GM21786 (cell line): ENCODE results near the gene PRICKLE1.

ENCODE experiments used
- ATAC-seq: cut with Tn5 transposase; IDR thresholded peaks from one replicate; pipeline ENCODE4 v1.9.1; 2021; ENCODE audit not compliant: unreplicated experiment

Gene PRICKLE1

DNA sequence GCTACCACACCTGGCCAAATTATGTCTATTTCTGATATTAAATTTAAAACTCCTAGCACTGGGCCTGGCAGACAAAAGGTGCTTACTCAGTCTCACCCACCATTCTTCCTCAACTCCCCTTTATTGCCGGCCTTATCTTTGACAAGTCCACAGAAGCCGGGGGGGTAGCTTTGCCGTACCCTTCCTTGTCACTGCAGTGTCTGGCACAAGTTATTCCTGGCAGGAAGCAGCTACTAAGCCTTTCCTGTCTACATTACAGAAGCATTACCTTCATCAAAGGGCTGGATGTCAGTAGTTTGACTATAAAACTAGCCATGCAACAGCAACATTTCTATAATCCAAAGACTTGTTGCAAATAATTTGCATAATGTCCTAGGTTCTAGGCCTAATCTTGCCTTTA lies 127.1 kb downstream of the PRICKLE1 start:
- ATAC-seq, result no peak

DNA sequence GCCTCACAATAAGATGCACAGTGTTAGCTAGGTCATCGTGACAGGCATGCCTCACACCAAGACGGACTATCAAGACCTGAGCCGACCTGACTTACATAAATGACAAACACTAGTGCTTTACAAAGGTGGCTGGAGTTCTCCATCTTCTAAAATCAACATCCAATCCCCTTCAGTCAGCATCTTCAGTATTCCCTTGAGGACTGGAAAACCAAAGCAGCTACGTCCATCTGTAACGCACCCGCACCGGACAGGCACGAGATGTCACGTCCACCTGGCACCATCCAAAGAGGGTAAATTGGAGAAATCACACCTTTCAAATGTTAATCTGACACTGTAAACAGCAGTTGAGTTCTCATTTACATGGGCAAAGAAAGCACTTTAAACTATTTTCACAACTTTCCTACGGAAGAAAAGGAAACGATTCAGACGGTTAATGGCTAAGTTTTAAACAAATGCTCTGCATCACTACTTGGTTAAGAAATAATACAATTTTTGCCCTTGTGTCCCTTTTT lies 130.2 kb downstream of the PRICKLE1 start:
- ATAC-seq, result no peak

DNA sequence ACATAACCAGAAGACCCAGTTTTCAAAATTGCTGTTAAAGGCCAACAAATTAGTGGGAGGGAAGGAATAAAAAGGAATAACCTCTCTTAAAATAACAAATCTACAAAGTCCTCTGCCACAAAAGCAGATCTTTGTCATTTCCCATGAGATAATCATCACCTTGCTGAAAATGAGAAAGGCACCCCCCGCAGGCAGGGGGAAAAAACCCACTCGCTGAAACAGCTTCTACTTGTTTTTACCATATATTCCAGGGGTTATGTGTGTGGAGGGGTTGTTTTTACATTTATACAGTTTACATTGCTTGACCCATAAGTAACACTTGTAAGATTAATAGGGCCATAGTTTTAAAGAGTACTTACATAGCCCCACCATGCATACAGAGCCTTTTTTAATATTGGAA lies 131.0 kb downstream of the PRICKLE1 start:
- ATAC-seq, result no peak

DNA sequence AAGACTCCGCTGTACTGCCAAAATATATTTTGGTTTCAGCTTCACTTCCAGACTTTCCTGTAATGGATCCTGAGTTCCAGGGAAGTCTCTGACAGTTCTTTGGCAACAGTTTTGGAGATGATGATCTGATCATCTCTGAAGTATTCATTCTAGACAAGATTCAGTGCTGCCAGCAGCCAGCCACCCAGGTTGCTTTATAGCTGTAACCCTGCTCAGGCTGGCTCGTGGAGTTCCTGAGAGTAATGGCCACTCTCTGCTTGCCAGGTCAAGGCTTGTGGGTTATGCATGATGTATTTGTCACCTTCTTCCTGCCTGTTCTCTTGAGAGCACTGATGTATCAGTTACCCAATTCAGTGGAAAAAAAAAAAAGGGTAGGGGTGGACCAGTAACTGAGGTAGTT lies 139.3 kb downstream of the PRICKLE1 start:
- peak; percentile 51 for ATAC-seq

DNA sequence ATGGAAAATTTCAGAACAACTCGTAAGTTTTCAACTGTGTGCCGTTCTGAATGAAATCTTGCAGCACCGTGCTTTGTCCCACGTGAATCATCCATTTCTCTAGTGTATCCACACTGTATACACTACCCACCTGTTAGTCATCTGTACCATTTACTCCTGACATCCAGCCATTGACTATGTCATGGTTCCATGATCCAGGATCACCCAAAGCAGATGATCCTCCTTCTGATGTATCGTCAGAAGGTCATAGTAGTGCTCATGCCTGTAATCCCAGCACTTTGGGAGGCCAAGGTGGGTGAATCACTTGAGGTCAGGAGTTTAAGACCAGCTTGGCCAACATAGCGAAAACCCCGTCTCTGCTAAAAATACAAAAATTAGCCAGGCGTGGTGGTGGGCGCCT lies 140.7 kb downstream of the PRICKLE1 start:
- ATAC-seq, result no peak

DNA sequence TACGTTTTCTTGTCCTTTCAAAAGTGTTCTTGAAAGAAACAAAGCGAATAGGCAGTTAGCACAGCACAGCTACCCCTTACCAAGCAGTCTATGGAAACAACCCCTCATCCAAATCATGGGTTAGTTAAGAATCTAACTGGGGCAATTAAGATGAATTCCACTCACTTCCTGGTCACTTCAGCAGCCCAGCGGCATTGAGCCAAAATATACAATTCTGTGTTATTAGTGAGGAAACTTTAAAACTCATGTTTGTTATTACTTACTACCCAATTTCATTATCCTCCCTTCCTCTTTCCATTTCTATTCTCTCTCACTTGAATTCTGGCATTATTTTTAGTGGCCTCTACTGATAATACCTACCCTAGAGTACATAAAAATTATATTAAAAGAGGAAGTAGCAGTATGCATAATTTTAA lies 142.2 kb downstream of the PRICKLE1 start:
- ATAC-seq, result no peak

DNA sequence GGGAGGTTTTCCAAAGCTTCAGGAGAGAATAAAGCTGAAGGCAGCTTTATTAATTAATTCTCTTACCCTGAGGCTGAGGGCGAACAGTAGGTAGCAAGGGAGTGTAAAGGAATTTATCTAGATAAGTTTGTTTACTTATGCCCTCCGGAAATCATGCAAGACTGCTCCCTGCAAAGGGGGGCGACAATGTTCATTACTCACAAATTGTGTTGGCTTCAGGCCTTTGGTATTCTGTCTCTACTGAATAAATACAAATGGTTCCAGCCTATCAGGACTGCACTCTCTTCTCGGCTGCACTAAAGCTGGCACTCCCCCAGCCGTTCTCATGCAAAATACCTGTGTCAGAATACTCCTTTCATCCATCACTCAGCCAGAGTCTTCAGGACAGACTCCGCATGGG lies 142.8 kb downstream of the PRICKLE1 start:
- ATAC-seq, result no peak

DNA sequence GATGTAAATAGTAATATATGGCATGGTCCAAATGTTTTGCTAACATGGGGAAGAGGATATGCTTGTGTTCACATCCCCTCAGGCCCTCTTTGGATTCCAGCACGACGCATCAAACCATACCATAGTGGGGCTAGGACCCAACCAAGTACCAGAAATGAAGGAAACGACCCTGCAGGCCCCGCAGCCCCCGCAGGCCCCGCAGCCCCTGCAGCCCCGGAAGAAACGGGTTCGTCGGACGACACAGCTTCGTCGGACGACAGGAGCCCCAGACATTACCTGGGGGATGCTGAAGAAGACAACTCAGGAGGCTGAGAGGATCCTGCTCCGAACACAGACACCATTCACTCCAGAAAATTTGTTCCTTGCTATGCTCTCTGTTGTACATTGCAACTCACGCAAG lies 143.7 kb downstream of the PRICKLE1 start:
- ATAC-seq, result no peak

DNA sequence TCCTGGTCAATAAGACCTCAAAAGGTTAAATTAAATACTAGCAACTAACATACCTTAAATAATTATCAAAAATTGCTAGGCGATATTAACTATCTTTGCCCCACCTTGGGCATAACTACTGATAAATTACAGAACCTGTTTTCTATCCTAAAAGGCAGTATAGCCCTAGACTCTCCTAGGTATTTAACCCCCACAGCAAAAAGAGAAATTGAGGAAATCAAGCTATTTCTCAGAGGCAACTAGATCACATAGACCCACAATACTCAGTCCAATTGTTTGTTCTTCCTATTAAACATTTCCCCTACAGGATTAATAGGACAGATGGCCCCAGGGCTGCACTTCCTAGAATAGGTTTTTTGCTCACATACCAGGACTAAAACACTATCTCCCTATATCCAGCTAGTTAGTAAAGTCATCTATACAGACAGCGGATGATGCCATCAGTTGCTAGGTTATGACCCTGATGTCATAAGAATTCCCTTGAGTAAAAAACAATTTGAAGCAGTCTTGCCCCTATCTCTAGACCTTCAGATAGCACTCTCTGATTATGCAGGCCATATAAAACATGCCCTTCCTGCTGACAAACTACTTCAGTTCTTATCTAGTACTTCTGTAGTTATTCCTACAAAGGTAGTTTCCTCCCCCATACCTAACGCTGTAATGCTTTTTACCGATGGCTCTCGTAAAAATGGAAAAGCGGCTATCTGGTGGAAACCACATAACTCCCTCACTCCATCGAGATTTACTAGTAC lies 145.2 kb downstream of the PRICKLE1 start:
- no peak for ATAC-seq

DNA sequence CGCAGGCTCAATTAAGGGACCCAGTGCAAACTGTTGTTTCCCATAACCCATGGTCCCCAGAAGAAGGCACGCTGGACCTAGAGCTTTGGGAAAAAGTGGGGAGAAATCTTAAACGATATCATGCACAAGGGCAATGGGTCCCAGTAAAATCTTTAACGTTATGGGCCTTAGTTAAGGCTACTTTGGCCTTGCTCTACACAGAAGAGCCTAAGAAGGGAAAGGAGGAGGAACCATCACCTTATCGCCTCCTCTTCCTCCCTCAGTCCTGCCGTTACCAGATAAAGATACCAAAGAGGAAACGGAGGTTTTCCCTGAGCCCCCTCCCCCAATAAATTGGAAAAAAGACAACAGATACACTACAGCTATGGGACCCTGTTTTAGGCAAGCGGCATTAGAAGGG lies 146.7 kb downstream of the PRICKLE1 start:
- no peak for ATAC-seq

DNA sequence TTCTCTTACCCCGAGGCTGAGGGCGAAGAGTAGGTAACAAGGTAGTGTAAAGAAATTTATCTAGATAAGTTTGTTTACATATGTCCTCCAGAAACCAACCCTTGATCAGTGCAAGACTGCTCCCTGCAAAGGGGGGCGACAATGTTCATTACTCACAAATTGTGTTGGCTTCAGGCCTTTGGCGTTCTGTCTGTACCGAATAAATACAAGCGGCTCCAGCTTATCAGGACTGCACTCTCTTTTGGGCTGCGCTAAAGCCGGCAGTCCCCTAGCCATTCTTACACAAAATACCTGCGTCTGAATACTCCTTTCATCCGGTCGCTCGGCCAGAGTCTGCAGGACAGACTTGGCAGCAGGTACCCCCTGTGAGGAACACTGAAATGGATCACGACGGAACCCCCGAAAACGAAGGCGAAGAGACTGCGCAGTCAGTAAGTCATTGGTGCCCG lies 147.2 kb downstream of the PRICKLE1 start:
- ATAC-seq, result no peak

DNA sequence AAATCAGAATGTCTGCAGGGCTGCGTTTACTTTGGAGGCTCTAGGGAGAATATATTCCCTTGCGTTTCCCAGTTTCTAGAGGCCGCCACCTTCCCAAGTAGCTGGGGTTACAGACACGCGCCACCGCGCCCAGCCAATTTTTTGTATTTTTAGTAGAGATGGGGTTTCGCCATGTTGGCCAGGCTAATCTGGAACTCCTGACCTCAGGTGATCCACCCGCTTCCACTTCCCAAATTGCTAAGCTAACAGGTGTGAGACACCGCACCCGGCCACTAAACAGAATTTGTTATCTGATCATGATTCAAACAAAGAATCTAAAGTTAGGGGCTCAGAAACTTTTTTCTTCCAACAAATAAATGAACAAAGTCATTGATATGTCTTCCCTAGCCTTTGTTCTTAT lies 148.9 kb downstream of the PRICKLE1 start:
- no peak for ATAC-seq

DNA sequence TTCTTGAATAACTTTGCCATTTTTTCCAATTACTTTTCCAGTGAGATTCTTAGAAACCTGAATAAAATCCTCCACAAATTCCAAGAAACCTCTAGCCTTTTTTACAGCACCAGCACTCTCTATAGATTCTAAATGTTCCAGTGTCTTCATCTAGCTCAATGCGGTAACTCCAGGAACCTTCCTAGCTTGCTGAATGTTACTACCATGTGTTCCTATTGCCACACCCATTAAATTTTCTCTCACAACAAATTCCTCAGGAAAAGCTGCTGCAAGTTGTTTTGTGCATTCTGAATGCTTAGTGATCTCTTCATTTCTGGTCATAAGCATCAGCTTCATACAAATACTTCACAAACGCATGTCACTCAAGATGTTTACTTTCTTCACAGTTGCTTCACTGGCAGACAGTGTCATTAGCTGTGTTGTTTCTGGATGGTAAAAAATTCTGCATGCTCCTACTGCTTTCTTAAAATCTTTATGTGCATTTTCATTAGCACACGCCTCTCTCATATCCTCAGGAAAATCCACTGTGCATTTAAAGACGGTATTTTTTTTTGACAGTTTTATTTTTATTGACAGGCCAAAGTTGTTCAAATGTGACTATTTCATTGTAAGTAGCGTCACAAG lies 156.9 kb downstream of the PRICKLE1 start:
- no peak for ATAC-seq

DNA sequence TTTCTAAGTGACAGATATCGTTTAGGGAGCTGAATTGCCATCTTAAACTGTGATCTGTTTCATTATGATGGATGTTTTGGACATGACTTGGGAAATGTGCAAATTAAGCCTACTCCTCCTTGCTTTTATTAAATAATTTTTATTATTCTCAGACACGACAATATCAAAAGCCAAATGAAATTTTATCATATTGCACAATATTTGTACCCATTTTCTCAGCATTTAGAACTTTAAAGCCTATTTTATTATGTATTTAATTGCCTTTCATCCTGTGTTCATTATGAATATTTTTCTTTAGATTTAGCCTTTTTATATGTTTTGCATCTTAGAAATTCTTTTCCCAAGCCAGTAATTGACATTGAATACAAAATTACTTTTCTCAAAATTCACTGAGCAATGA lies 160.7 kb downstream of the PRICKLE1 start:
- no peak for ATAC-seq

DNA sequence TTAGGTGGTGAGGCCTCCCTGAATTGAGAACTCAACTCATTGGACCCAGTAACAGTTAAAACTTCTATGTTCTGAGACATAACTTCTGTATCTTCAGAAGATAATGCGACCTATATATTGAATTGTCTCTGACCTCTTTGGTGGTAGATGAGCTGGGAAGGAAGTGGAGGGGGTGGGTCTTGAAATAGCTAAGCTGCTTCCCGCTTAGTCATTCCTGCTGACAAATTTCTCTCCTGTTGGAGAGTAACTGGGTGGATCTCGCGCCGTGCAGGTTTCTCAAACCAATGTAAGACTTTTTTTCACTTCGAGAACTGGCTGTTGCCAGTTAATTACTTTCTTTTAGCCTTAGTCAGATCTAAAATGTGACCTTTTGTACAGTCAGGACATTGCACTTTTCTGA lies 162.8 kb downstream of the PRICKLE1 start:
- ATAC-seq, result no peak

DNA sequence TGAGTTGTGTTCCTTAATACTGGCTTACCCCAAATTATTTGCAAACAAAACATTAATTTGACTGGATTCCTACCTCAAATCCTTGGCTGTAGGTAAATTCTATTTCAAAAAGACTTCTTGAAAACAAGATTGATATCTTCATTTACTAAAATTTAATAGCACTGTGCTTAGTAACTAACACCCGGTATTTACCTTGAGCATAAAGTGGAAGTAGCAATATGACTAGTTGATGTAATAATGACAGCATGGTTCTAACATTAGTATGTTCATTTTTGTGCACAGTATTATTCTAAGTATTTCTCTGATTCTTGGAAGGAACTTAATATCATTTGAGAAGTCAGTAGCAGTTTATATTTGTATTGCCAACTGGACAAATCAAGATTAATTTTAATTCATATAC lies 166.8 kb downstream of the PRICKLE1 start:
- peak; percentile 49 for ATAC-seq

DNA sequence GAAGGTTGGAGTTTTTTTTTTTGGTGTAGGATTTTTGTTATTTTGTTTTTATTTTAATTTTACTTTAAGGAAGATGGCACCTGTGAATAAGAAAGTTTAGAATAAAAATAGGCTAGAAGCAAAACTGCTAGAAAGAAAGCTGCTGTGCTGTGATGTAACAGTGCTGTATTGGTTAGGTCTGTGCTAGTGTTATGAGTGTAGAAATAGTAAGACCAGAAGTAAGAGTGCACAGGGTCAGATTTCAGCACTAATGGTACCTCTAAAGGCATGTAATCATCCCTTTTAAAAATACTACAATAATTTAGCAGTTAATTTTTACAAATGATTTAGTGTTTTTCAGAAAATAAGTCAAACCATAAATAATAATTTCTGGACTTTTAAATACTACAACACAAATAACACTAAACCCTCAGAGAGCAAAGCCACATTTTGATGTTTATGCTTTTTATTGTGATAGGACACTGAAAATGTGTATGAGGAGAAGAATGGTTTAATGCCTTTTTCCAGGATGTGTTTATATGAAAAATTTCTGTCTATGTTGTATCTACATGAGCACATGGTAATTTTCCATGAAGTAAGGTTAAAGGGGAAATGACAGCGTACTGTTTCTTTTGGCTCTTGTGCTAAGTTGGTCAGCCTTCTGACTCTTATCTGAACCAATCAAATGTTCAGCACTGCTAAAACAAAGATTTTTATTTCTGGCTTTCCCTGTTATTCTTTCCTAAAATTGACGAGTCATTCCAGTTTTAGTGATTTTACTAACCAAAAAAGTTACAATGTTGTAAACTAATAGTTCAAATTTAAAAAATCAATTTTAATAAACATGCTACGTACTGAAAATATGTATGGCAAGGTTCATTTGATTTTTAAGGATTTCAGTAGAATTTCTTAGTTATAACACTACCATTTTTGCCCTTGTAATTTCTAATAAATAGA lies 167.4 kb downstream of the PRICKLE1 start:
- ATAC-seq, result peak; percentile 90

DNA sequence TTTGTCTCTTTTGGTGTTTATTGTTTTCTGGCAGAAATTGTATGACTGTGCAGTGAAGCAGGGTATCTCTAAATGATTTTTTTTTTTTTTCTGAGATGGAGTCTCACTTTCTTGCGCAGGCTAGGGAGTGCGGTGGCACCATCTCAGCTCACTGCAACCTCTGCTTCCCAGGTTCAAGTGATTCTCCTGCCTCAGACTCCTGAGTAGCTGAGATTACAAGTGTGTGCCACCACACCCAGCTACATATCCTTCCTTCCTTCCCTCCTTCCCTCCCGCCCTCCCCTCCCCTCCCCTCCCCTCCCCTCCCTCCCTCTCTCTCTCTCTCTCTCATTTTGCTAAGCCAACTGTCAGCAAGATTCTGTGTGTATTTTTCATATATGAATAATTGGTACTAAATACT lies 169.2 kb downstream of the PRICKLE1 start:
- ATAC-seq, result no peak

DNA sequence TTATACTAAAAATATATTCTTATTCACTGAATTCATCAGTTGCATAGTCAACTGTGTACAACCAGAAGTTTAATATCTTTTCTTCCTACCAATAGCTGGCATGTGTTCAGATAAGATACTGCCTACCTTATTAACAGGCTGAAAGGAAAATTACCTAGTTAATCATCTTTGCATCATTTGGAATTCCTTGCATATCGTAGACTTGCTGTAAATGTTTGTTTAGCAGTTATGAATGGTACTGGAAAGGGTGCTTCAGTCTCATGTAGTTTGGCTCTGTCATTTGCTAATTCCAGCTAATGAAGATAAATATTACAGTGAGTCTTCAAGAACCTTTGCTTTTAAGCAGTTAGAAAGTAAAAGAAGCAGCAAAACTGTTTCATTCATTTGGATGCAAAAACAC lies 179.2 kb downstream of the PRICKLE1 start:
- ATAC-seq, result no peak

DNA sequence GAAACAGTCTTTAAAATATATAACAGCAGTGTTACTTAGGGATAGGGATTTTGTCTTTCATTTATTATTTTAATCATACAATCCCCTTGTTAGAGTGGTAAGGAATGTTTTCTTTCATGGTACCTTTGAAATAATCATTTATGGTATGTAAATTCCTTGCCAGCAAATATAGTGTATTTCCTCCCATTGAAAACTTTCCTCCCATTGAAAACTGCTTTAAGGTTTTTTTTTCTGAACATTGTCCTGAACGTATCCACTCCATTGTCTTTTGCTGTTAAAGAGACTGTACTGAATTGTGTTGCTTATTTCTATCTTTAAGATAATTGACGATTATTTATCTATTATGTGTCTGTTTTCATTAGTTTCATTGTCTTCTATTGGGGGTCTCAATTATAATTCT lies 180.1 kb downstream of the PRICKLE1 start:
- no peak for ATAC-seq

DNA sequence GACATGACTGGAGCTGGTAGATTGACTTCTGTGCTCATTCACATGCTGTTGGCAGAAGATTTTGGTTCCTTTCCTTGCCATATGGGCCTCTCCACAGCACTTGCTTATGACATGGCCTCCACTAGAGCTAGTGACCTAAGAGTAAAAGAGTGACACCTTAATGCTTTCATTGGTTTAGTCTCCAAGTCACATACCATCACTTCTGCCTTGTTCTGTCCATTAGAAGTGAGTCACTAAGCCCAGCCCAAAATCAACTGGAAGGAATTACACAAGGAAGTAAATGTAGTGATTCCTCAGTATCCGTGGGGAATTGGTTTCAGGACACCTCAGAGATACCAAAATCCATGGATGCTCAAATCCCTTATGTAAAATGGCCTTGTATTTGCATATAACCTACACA lies 182.2 kb downstream of the PRICKLE1 start:
- no peak for ATAC-seq
